Activated naive CD4-positive, alpha-beta T cell treated with anti-CD3 and anti-CD28 coated beads for 36 hours (primary cell): ENCODE measurements around the gene PSAPL1. TPM values are rescaled to one million over a fixed set of nuclear protein-coding genes. Genes with fewer than 3 reads are reported as not detected.

ENCODE experiments used
- CTCF ChIA-PET: fragments of 350-600 bp; sonication (Branson Sonifier 250); formaldehyde crosslinking; loops from one replicate; lab custom pipeline; 2021; ENCODE audit warnings: antibody characterized with exemption; lab: Charles Lee
- DNase-seq: peaks from one replicate; pipeline ENCODE4 v3.0.0-alpha.2; 2020
- H3K27ac Mint-ChIP-seq: one replicate; pipeline ENCODE4 v1.8.0; 2021; ENCODE audit warnings: mild to moderate bottlenecking, mixed read lengths
- H3K27me3 Mint-ChIP-seq: one replicate; pipeline ENCODE4 v1.8.0; 2021; ENCODE audit warnings: low read depth, mixed read lengths
- H3K36me3 Mint-ChIP-seq: one replicate; pipeline ENCODE4 v1.8.0; 2021; ENCODE audit warnings: low read depth, mixed read lengths
- H3K4me1 Mint-ChIP-seq: one replicate; pipeline ENCODE4 v1.8.0; 2021; ENCODE audit warnings: low read depth, mixed read lengths
- H3K4me3 Mint-ChIP-seq: one replicate; pipeline ENCODE4 v1.8.0; 2021; ENCODE audit warnings: mild to moderate bottlenecking, moderate library complexity, mixed read lengths
- H3K9me3 Mint-ChIP-seq: one replicate; pipeline ENCODE4 v1.8.0; 2021; ENCODE audit warnings: mixed read lengths
- intact Hi-C: fragments of 100-400 bp; cut with micrococcal nuclease; formaldehyde crosslinking; loops from one replicate; pipeline ENCODE4 v1.15.1; 2023
- total RNA-seq, 2 experiments: library from RNA; stranded (reverse); gene quantifications; one replicate each; pipeline ENCODE4 v1.2.3, GENCODE V29; 2021

The PSAPL1 gene
- total RNA-seq, 2 experiments from 2014 or later, result not detected

DNA sequence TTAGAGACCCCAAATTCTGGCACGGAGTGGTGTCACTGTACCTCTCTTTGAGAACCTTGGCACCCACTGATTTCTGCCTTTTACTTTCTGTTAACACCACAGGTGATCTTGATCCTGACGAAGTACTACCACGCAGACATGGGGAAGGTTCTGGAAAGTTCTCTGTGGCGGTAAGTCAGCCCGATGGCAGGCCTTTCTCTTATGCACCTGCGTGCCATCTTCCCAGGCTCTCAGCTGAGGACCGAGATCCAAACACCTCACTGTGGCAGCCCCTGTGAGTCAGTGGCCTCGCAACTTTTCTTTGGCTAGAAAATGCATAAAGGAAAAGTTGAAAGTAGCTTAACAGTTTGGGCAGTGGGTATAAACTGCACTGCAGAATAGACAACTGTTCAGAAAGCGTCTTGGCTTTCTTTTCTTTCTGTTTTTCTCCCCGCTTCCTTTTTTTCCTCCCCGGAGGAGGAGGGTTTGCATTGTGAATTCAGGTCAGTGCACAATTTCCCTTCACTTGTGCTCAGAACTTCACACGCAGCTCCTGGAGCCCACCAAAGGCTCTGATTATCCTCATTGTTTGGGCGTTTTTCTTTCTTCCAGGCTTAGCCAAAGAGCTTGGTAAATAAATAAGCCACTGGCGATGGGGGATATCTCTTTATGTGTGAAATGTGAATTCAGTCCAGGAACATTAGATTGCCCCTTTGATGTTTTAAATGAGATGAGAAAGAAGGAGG lies 38.4 kb downstream of the PSAPL1 start:
- H3K36me3 Mint-ChIP-seq, result no peaks in the 10 kb centered on the region
- peaks cover 12% of the 10 kb centered on the region for H3K27me3 Mint-ChIP-seq
- H3K4me3 Mint-ChIP-seq, result no peak overlapping the region
- H3K4me1 Mint-ChIP-seq, result no peaks in the 10 kb centered on the region
- no peaks in the 10 kb centered on the region for H3K9me3 Mint-ChIP-seq
- no peak overlapping the region for H3K27ac Mint-ChIP-seq
- CTCF ChIA-PET, result interaction anchor here (0.6 kb wide), 1 partner anchor 67 kb away, joined by 3 read pairs; no protein-coding TSS in a partner anchor
- no peak for DNase-seq
- intact Hi-C loops, result no loop called here

DNA sequence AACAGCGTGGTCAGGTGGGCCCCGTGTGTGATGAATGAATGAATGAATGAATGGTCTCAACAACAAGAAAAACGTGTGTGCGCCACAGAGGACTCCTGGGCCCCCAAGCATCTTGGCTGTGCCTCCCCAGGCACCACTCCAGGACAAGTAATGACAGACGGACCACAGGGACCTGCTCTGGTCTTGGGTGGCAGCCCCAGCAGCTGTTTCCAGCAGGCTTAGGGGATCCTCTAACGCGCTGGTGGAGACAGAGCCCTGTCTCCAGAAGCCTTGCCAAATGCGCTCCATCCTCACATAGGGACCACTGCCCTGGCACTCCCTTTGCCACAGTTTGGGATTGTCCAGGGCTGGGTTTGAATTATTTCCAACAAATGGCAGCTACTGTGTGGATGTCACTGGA lies 39.1 kb downstream of the PSAPL1 start:
- H3K36me3 Mint-ChIP-seq, result no peaks in the 10 kb centered on the region
- CTCF ChIA-PET, result no interaction called here
- intact Hi-C loops, result no loop called here

DNA sequence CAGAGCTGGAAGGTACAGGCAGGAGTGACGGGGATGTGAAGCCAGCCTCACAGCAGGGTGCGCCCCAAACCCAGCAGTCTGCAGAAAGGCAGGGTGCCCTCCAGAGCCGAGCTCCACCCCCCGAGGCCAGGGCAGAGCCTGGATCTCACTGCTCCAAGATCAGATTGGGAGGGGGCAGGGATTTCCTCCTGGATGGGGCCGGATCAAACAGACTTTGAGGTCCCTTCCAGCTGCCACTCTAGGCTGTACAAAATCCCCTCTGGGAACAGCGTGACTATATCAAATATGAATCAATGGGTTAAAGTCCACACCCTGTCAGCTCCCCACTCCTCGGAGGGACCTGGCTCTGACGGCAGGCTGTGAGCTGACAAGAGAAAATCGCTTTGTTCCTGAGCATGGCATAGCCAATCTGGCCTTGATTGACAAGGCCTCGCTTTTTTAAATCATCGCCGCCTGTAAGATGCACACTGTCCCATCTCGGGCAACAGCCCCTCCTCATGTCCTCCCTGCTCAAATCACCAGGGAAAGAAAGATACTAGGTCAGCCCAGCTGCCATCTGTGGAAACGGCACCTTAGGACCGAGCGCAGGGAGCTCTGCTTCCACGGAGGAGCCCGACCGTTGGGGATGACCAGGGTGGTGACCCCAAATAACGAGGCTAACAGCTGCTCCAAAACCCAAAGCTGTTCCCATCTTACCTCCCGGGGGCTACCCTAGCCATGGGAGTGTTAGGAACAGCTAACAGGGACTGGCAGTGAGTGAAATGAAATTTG lies 39.9 kb downstream of the PSAPL1 start:
- peaks cover 8% of the 10 kb centered on the region for H3K27me3 Mint-ChIP-seq
- no peak overlapping the region for H3K4me3 Mint-ChIP-seq
- H3K27ac Mint-ChIP-seq, result no peak overlapping the region
- intact Hi-C loops, result no loop called here
- DNase-seq, result no peak
- H3K4me1 Mint-ChIP-seq, result no peaks in the 10 kb centered on the region
- H3K9me3 Mint-ChIP-seq, result no peaks in the 10 kb centered on the region
- CTCF ChIA-PET, result no interaction called here
- no peaks in the 10 kb centered on the region for H3K36me3 Mint-ChIP-seq

More for the DNA sequence above, 39.1 kb downstream of the PSAPL1 start:
- H3K27me3 Mint-ChIP-seq, result peaks cover 10% of the 10 kb centered on the region
- no peak overlapping the region for H3K4me3 Mint-ChIP-seq
- no peak for DNase-seq
- H3K9me3 Mint-ChIP-seq, result no peaks in the 10 kb centered on the region
- no peaks in the 10 kb centered on the region for H3K4me1 Mint-ChIP-seq
- no peak overlapping the region for H3K27ac Mint-ChIP-seq

DNA sequence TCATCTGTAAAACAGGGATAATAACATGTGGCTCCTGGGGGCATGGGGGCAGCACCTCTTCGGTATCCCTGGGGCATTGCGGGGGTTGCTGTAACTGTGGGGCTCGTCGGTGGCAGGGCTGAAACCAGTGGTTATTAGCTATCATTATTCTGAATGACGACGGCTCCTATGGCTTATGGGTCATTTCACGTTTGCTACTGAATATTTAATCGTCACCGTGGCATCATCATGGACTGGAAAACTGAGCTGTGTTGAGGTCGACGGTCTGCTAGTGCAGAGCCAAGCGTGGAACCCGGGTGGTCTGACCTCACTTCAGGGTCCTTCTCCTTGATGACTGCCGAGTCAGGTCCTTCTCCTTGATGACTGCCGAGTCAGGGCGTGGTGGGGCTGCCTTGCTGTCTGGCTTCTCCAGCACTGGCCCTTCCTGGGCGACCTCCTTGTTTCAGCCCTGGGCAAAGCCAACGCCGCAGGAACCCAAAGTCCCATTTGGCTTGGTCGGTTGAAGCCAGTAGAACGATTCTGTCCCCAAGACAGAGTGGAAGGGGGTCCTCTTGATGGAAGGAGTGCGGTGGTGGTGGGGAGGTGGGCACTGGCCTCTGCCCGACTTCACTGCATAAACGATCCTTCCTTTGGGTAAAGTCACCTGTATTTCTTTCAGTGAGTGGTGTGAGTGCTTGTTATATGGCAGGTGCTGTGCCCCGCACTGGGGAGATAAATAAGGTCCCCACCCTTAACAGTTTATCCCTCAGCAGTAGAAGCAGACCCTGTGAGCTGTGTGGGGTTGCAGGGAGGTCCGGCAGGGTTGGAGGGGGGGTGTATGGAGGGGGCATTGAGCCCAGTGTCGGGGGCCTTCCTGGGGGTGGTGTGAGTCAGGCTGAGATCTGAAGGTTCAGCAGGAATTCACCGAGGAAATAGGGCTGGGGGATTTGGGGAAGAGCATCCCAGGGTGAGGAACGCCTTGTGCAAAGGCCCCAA lies 40.8 kb downstream of the PSAPL1 start:
- Mint-ChIP-seq H3K36me3 (no peaks in the 10 kb centered on the region), H3K4me3 (no peak overlapping the region), H3K9me3 (no peaks in the 10 kb centered on the region), H3K4me1 (no peaks in the 10 kb centered on the region), H3K27me3 (peaks cover 8% of the 10 kb centered on the region), H3K27ac (no peak overlapping the region)
- DNase-seq, result no peak
- intact Hi-C loops, result no loop called here
- CTCF ChIA-PET, result no interaction called here

DNA sequence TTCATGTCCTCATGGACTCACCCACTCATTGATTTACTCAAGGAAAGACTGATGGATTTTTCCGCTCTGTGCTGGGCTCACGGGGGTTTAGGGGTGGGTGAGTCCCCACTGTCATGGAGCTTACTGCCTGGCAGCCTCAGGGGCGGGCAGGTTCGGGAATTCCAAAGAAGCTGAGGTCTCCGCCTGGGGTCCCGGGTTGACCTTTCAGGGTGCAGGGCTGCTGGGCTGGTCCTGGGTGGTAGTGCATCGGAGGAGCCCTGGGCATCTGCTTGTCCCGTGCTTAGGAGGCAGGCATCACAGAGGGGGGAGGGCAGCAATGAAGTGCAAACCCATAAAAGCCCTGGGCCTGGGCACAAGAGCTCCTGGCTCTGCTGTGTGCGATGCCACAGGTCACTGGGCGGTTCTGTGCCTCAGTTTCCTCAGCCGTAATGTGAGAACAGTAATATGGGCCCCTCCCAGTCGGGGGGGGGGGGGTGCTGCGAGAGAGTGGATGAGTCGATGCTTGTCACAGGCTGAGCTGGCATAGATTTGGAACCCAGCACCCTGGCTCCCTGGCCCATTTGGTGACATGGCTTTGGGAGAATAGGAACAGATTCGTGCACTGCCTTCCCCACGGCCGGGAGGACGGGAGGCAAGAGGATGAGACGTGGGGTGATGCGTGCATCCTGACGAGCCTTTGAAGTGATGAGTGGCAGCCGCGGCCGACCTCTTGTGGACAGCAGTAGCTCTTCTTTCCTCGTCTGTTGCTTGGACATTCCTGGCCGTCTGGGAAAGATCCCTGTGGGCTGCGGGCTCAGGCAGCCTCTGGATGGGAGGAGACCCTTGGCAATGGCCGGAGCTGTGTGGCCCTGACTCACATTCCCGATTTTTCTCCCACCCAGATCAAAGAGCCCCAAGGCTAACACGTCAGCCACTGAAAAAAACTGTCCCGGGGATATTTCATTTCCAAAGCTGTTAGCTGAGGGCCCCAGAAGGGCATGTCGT lies 42.0 kb downstream of the PSAPL1 start:
- intact Hi-C loops, result no loop called here
- no peaks in the 10 kb centered on the region for H3K4me1 Mint-ChIP-seq
- H3K27ac Mint-ChIP-seq, result no peak overlapping the region
- H3K4me3 Mint-ChIP-seq, result no peak overlapping the region
- H3K27me3 Mint-ChIP-seq, result peaks cover 2% of the 10 kb centered on the region
- CTCF ChIA-PET, result no interaction called here
- no peaks in the 10 kb centered on the region for H3K36me3 Mint-ChIP-seq
- H3K9me3 Mint-ChIP-seq, result peaks cover 2% of the 10 kb centered on the region
- DNase-seq, result no peak

DNA sequence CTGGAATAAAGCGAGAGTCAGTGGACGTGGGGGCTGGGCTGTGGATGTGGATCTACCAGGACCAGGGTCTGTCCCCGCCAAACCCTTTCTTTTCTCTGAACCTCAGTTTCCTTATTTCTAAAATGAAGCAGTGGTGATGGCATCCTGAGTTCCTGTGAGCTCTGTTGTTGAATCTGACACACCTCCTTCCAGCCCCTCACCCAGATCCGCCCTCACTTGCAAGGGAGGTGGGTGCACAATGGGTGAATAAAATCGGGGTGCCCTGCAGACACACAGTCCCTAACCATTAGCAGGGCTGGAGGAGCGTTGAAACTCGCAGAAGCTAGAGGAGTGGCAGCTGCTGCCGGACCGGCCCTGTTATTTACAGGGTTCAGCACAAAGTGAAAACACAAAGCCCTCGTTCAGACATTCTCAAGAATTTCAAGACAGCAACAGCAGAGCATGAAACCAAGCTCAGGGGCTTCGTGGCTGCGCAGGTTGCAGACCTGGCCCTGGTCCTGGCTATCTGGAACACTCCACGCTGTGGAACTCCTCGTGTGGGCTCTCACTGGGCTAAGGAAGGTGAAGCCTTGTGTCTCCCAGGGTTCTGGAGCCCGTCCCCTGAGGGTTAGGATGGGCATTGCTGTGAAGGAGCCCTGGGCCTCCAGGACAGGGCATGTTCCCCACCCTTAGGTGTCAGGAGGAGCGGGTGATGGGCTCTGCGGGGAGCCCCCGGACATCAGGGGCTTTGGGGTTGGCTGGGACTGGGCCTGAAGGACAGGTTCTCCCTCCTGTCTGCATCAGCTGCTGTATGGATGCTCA lies 42.9 kb downstream of the PSAPL1 start:
- peaks cover 5% of the 10 kb centered on the region for H3K9me3 Mint-ChIP-seq

DNA sequence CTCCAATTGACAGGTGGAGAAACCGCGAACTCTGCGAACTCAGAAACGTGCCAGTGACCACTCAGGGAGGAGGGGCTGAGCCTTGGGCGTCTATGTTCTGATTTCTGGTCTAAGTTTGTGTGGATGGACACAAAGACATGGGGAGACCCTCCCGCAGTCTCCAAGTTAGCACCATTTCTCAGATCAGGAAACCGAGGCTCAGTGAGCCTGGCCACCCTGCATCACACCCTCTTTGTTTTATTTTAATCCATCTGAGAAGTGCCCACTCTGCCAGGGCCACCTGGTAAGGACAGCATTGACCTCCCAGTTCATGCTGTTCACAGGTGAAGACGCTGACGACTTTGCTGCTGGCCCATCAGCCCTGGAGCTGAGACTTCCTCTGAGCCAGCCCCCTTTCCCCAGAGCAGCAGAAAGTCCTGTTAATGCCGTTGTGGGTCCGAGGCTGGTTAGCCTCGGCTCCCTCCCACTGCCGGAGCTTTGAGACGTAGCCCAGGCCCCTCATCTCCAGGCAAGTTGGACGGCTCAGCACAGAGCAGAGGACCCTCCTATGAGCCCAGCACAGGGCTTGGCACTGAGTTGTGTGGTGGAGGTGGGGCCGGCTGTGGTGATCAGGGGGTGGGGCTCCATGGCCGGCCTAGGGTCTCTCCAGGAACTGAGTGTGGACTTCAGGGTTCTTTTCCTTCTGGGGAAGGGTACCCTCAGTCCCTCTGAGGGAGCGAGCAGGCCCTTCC lies 43.7 kb downstream of the PSAPL1 start:
- no peak overlapping the region for H3K4me3 Mint-ChIP-seq
- CTCF ChIA-PET, result no interaction called here
- peaks cover 5% of the 10 kb centered on the region for H3K9me3 Mint-ChIP-seq
- no peaks in the 10 kb centered on the region for H3K36me3 Mint-ChIP-seq
- H3K4me1 Mint-ChIP-seq, result no peaks in the 10 kb centered on the region
- H3K27ac Mint-ChIP-seq, result no peak overlapping the region
- no peaks in the 10 kb centered on the region for H3K27me3 Mint-ChIP-seq
- DNase-seq, result no peak
- intact Hi-C loops, result no loop called here

More for the DNA sequence above, 42.9 kb downstream of the PSAPL1 start:
- no peaks in the 10 kb centered on the region for H3K27me3 Mint-ChIP-seq
- H3K27ac Mint-ChIP-seq, result no peak overlapping the region
- no peaks in the 10 kb centered on the region for H3K36me3 Mint-ChIP-seq
- no peak for DNase-seq
- no peak overlapping the region for H3K4me3 Mint-ChIP-seq
- intact Hi-C loops, result no loop called here
- CTCF ChIA-PET, result no interaction called here
- H3K4me1 Mint-ChIP-seq, result no peaks in the 10 kb centered on the region

DNA sequence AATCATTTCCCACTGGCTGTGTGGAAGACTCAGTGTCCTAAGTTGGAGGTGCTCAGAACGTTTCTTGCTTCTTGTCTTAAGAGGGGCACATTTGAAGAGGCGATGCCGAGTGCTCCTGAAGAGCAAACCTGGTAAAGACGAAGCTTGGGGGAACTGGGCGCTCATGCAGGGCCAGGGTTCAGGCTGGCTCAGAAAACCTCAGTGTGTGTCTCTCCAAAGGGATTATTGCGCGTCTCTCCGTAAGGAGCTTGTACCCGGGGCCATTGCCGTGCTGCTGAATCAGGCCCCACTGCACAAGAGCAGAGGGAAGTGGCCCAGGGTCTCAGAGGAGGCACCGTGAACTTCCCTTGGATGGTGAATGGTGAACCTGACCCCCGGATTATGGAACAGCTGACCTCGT lies 44.4 kb downstream of the PSAPL1 start:
- H3K27ac Mint-ChIP-seq, result no peak overlapping the region
- H3K9me3 Mint-ChIP-seq, result peaks cover 5% of the 10 kb centered on the region
- no peaks in the 10 kb centered on the region for H3K27me3 Mint-ChIP-seq
- no peaks in the 10 kb centered on the region for H3K36me3 Mint-ChIP-seq
- DNase-seq, result no peak
- H3K4me1 Mint-ChIP-seq, result no peaks in the 10 kb centered on the region
- H3K4me3 Mint-ChIP-seq, result no peak overlapping the region
- CTCF ChIA-PET, result no interaction called here
- intact Hi-C loops, result no loop called here

DNA sequence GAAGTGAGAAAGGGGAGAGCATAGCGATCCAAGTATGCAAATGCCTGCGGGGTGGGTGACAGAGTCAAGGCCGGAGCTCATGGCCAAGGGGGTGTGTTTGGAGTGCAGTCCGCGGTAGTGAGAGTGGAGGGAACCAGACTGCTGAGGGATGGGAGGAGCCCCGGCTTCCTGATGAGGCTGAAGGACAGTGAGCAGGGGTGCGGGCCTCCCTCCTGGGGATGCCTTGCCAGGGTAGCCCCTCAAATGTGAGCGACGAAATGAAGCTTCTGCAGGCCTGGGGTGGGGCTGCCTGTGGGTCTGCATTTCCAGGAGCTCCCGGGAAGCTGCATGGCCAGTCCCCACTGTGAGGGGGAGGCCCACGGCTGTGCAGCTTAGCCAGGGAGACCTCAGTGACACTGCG lies 45.0 kb downstream of the PSAPL1 start:
- H3K4me1 Mint-ChIP-seq, result no peaks in the 10 kb centered on the region
- H3K9me3 Mint-ChIP-seq, result peaks cover 5% of the 10 kb centered on the region
- no peak for DNase-seq
- H3K4me3 Mint-ChIP-seq, result no peak overlapping the region
- no peaks in the 10 kb centered on the region for H3K36me3 Mint-ChIP-seq
- H3K27ac Mint-ChIP-seq, result no peak overlapping the region
- CTCF ChIA-PET, result no interaction called here
- no peaks in the 10 kb centered on the region for H3K27me3 Mint-ChIP-seq
- intact Hi-C loops, result no loop called here

DNA sequence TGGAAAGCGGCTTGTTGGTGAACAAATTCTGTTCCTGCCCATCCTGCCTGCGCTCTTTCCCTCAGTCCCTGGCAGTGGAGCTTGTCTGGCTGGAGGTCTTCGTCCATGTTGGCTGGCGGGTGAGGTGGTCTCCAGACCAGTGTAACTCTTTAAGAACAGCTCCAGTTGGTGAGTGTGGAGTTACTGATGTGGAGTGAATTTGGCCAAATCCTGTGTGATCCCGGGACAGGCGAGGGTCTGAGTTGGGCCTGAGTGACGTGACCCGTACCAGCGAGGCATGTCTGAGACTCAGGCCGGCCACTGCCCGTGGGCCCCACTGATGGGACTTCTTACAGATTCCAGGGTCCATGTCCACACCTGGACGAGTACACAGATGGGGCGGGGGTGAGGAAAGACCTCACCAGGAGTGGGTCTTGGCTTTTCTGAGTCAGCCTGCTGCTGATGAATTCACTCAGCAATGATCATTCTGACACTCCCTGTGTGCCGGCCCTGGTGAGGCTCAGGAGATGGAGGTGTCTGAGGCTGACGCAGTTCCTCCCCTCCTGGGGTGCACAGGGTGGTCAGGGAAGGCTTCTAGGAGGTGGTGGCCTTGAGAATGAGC lies 45.5 kb downstream of the PSAPL1 start:
- H3K27ac Mint-ChIP-seq, result no peak overlapping the region

More for the DNA sequence above, 45.5 kb downstream of the PSAPL1 start:
- Mint-ChIP-seq H3K36me3 (no peaks in the 10 kb centered on the region), H3K9me3 (peaks cover 5% of the 10 kb centered on the region), H3K4me1 (no peaks in the 10 kb centered on the region), H3K4me3 (no peak overlapping the region), H3K27me3 (no peaks in the 10 kb centered on the region)
- intact Hi-C loops, result no loop called here
- no peak for DNase-seq
- CTCF ChIA-PET, result no interaction called here
